T47D (cell line): Measurements from ENCODE around the gene CTSS.
"Not testable (repeated sequence)": the region's sequence is repeated elsewhere in the genome, so short reads cannot be mapped to it uniquely, and the experiment has no call there.

Experiments
- DNase-seq, 2 experiments: peaks; one replicate each; pipeline versions ENCODE4 v3.0.0 to v3.0.0-alpha.2; 2011 to 2012; ENCODE audit warnings: low read depth in 1 of 2, low spot score in 1 of 2
- JUND ChIP-seq: IDR thresholded peaks from 2 replicates; pipeline ENCODE4 v1.6.1; 2012; ENCODE audit warnings: low read depth
- in situ Hi-C: cut with HindIII; loops from 2 replicates; pipeline ENCODE4 v1.10.0; 2016; ENCODE audit warnings: low sequenced_read_pairs, low pct_unique_long_range_greater_than_20kb

Gene CTSS

DNA sequence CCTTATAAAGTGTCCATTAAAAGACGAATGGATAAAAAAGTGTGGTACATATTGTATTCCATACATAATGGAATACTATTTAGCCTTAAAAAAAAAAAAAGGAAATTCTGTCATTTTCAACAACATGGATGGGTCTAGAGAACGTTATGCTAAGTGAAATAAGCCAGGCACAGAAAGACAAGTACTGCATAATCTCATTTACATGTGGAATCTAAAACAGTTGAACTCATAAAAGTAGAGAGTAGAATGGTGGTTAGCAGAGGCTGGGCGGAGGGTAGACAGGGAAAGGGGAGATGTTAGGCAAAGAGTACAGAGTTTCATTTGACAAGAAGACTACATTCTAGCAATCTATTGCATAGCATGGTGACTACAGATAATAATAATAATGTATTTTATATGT is 2.6 kb downstream of the CTSS start:
- in situ Hi-C loops = no loop called here
- DNase-seq = no peak
- no peak for TF ChIP-seq JUND

DNA sequence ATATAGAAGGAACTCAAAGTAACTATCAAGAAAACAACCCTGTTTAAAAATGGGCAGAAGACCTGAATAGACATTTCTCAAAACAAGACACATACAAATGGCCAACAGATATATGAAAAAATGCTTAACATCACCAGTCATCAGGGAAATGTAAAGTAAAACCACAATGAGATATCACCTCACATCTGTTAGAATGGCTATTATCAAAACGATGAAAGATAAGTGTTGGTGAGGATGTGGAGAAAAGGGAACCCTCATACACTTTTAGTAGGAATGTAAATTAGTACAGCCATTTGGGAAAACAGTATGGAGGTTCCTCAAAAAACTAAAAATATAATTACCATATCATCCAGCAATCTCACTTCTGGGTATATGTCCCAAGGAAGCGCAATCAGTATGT is 3.0 kb downstream of the CTSS start:
- DNase-seq = no peak
- in situ Hi-C loops = no loop called here
- no peak for TF ChIP-seq JUND

DNA sequence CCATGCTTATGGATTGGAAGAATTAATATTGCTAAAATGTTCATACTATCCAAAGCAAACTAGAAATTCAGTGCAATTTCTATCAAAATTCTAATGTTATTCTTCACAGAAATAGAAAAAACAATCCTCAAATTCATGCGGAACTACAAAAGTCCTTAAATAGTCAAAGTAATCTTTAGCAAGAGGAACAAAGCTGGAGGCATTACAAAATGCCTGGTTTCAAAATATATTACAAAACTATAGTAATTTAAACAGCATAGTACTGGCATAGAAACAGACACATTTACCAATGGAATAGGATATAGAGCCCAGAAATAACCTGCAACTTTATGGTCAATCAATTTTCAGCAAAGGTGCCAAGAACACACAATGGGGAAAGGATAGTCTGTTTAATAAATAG is 3.8 kb downstream of the CTSS start:
- no peak for TF ChIP-seq JUND
- in situ Hi-C loops = no loop called here
- no peak for DNase-seq

DNA sequence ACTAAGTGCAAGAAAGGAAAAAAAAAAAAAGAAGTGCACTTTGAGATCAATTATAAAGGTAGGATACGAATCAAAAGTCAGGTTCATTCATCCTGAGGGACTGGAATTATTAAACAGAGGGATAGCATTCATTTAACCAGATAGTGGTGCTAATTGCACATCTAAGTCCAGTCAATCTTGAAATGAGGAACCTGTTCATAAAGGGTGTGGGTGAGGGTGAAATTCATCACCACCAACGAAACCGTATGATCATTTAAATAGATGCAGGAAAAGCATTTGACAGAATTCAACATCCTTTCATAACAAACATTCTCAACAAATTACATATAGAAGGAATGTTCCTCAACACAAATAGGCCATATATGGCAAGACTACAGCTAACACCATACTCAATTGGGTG is 5.6 kb downstream of the CTSS start:
- no peak for TF ChIP-seq JUND
- no peak for DNase-seq
- in situ Hi-C loops = no loop called here

DNA sequence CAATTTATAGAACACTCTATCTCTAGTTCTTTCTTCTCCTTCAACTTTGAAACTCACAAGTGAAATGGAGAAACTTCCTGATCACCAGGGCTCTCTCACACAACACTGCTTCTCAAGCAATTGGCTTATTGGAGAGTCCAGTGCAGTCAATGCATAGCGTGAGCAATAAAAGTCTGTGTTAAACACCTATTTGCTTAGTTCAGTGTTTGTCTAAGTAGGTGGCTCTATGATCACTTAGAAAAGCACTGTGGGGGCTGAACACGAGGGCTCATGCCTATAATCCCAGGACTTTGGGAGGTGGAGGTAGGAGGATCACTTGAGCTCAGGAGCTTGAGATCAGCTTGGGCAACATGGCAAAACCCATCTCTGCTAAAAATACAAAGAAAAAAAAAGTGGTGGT is 12.2 kb downstream of the CTSS start:
- in situ Hi-C loops = no loop called here
- no peak for DNase-seq
- no peak for TF ChIP-seq JUND

DNA sequence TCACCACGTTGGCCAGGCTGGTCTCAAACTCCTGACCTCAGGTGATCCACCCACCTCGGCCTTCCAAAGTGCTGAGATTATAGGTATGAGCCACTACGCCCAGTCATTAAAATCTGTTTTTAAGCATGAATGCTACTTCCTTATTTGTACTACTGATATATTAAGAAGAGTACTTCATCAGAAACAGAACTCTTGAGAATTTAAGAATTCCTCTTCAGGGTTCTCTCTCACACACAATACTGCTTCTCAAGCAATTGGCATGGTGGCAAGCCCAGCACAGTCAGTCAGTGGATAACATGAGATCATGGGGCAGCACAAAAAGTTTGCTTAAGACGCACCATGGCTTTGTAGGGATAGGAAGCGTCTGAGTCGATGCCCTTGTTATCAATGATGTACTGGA is 14.1 kb downstream of the CTSS start:
- DNase-seq = no peak
- in situ Hi-C loops = no loop called here
- no peak for TF ChIP-seq JUND

DNA sequence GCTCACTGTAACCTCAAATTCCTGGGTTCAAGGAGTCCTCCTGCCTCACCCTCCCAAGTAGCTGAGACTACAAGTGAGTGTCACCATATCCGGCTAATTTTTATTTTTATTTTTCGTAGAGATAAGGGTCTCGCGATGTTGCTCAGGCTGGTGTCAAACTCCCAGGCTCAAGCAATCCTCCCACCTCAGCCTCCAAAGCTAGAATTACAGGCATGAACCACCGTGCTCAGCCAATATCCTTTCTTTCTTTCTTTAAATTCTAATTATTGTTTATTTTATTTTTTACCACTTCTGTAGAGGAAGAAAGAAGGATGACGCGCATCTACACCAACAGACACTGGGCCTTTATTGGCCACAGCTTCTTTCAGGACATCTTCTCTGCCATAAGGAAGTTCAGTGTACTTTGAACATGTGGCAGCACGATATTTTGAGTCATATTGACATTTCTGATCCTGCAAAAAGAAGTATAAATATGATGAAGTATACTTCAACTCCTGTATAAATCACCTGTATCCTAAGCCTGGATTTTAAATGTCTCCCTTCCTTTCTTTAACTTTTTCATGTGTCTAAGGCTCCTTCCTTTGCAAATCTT is 15.8 kb downstream of the CTSS start:
- no peak for TF ChIP-seq JUND
- no peak for DNase-seq
- in situ Hi-C loops = no loop called here

DNA sequence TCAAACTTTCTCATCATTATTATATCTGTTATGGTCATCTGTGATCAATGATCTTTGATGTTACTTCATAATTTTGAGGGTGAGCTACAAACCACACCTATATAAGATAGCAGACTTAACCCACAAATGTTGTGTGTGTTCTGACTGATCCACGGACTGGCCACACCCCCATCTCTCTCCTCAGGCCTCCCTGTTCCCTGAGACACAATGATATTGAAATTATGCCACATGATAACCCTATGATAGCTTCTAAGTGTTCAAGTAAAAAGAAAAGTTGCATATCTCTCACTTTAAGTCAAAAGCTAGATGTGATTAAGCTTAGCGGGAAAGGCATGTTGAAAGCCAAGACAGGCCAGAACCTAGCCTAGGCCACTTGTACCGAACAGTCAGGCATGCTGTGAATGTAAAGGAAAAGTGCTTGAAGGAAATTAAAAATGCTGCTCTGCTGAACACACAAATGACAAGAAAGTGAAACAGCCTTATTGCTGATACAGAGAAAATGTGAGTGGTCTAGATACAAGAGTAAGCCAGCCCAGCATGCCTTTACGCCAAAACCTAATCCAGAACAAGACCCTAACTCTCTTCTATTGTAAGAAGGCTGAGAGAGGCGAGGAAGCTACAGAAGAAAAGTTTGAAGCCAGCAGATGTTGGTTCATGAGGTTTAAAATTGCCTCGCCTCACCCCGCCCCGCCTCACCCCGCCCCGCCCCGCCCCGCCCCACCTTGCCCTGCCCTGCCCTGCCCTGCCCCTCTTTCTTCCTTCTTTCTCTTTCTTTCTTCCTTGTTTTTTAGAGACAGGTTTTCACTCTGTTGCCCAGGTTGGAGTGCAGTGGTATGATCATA is 16.5 kb downstream of the CTSS start:
- no peak for DNase-seq
- no peak for TF ChIP-seq JUND
- in situ Hi-C loops = no loop called here

DNA sequence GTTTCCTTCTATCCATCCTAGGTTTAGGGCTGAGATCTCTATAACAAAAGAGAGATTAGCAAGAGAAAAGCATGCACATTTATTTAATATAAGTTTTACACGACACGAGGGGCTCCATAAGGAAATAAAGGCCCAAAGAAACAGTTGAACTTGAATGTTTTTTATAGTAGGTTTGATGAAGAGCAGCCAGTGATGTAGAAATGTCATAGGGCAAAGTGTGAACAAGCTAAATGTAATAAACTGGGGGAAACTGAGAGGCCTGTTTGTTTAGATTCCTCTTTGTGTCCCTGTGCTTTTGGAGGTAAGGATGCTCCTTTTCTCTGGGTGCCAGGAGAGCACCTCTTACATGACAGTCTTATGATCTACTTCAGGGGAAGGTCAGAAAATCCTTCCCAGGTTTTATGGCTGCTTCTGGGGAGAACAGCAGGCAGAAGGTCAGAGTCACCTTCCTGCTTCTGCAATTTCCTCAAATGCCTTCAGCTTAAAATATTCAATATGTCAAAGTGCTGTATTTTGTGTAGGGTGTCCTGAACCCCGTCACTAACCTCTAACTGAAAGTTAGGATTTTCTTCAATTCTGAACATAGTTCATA is 35.4 kb downstream of the CTSS start:
- no peak for TF ChIP-seq JUND
- no peak for DNase-seq
- in situ Hi-C loops = no loop called here

DNA sequence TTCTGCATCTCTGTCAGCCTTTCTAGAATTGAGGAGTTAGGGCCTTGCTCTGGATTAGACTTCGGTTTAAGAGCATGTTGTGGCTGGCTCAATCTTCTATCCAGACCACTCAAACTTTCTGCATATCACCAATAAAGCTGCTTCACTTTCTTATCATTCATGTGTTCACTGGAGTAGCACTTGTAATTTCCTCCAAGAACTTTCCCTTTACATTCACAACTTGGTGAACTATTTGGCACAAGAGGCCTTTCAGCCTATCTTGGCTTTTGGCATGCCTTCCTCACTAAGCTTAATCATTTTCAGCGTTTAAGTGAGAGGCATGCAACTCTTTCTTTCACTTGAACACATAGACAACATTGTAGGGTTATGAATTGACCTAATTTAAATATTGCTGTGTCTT is 41.2 kb downstream of the CTSS start:
- TF ChIP-seq JUND = no peak
- no peak for DNase-seq
- in situ Hi-C loops = no loop called here

DNA sequence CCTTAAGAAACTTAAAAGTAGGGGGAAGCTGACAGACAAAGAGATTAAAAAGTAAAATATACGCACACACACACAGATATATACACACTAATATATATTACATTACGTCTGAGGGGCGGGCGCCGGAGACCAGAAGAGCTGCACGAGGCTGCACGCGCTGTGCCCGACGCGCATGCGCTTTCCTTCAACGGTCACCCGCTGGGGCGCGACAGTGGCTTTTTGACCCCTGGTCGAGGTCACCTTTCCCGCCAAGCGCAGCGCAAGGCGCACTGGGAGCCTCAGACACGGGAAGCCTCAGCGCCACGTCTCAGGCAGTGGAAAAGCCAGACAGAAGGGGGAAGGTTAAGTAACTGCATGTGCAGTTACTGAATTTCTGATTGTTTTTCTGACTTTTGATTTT is 44.9 kb downstream of the CTSS start, which contains the start of gene HORMAD1:
HORMAD1 (minus strand) TSS at position 193 of the 400 bp plus-strand sequence. CDS start 1,390 bp downstream, outside the sequence.
- no peak for TF ChIP-seq JUND
- in situ Hi-C loops = no loop called here
- DNase-seq = no peak

DNA sequence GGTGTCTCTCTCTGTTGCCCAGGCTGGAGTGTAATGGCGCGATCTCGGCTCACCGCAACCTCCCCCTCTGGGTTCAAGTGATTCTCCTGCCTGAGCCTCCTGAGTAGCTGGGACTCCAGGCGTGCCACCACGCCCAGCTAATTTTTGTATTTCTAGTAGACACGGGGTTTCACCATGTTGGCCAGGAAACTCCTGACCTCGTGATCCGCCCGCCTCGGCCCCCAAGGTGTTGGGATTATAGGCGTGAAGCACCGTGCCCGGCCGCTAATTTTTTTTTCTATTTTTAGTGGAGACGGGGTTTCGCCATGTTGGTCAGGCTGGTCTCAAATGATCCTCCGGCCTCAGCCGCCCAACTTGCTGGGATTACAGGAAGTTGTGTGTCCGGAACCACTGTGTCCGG is 45.5 kb downstream of the CTSS start:
- no peak for DNase-seq
- in situ Hi-C loops = no loop called here
- TF ChIP-seq JUND = no peak

DNA sequence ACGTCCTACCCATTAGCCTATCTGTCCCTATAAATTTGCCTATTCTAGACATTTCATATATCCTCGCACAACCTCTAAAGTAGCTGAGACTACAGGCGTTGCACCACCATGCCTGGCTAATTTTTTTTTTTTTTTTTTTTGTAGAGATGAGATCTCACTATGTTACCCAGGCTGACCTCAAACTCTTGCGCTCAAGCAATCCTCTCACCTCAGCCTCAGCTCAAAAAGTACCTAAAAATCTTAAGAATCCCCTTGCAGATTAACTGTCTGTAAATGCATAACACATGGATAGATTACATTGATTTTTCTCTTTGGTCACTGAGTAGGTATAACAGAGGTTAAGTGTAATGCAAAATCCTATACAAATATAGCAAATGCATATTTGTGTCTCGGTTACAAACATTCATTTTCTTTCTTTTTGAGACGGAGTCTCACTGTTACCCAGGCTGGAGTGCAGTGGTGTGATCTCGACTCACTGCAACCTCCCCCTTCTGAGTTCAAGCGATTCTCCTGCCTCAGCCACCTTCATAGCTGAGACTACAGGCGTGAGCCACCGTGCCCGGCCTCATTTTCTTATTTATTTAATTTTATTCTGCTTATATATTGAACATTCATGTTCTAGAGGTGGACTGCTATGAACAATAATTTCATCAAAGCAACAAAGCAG is 47.2 kb downstream of the CTSS start:
- DNase-seq = no peak
- in situ Hi-C loops = no loop called here
- TF ChIP-seq JUND = no peak

DNA sequence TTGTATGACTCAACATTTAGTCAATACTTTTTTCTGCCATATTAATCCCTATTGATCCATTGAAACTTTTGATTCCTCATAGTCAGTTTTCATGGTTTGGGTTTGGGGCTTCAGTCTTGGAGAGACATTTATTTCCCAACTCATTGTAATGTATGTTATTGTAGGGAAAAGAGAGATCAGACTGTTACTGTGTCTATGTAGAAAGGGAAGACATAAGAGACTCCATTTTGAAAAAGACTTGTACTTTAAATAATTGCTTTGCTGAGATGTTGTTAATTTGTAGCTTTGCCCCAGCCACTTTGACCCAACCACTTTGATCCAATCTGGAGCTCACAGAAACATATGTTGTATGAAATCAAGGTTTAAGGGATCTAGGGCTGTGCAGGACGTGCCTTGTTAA is 56.5 kb downstream of the CTSS start:
- in situ Hi-C loops, DNase-seq: not testable (repeated sequence)
